SK-N-SH treated with all-trans-retinoic acid at 6 μM for 48 hours (cell line): Measurements from ENCODE around the gene LCNL1.

ENCODE experiments used
- ARNTL ChIP-seq: fragments of 450-650 bp; formaldehyde crosslinking; IDR thresholded peaks from 2 replicates; pipeline ENCODE4 v1.5.0; 2020; ENCODE audit warnings: low read depth, mild to moderate bottlenecking, moderate library complexity, borderline replicate concordance
- ZFP30 ChIP-seq: fragments of 450-650 bp; formaldehyde crosslinking; IDR thresholded peaks from 2 replicates; pipeline ENCODE4 v1.5.0; 2022; ENCODE audit warnings: mild to moderate bottlenecking, moderate library complexity

- TF ChIP-seq ARNTL (no peak), ZFP30 (no peak)
Measured at GRCh38 chr9:136937186-136938001, 45.4 kb upstream of the LCNL1 start.
